Activated CD4-positive, CD25-positive, alpha-beta regulatory T cell treated with anti-CD3 and anti-CD28 coated beads, Interleukin-2, amount 50 U/mL, for 24 hours (primary cell): ENCODE measurements around the gene EN2.

Source experiments
- ATAC-seq, 2 donors: fragments of 150-1000 bp; cut with Tn5 transposase; one replicate each; pipeline ENCODE4 v1.10.0; 2021; ENCODE audit warnings: mild to moderate bottlenecking in 1 of 2, moderate library complexity in 1 of 2

Gene EN2

DNA sequence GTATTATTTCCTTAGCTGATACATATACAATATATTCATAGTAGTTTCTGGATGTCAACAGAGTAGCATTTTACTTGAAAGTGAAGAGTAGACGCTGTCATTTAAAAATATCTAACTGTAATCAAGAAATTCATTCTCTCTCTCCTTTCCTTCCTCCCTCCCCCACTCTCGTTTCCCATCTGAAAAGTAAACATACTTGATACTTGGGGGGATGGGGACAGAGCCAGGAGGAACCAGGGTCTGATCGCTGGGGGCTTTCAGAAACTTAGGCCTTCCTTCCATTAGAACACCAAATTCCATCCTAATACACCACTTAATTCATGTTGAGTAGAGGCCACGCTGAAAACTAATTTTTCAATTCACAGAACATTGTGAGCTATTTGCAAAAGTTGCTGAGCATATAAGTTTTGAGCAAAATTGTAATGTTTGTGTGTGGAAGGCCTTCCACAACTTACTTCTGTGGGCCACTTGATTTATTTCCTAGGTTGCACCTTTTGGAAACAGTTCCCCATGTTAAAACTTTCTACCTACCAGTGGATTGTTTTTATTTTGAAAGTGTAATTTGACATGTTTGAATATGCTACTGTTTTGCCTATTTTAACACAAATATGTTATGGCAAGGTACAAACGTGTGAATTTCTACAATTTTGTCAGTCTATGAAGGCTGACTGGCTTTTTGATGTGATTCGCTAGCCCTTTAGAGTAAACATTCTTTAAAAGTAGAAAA is 53.2 kb downstream of the EN2 start:
- ATAC-seq, result no peak

- no peak for ATAC-seq
Measured at GRCh38 chr7:155511702-155511996, 53.7 kb downstream of the EN2 start.

DNA sequence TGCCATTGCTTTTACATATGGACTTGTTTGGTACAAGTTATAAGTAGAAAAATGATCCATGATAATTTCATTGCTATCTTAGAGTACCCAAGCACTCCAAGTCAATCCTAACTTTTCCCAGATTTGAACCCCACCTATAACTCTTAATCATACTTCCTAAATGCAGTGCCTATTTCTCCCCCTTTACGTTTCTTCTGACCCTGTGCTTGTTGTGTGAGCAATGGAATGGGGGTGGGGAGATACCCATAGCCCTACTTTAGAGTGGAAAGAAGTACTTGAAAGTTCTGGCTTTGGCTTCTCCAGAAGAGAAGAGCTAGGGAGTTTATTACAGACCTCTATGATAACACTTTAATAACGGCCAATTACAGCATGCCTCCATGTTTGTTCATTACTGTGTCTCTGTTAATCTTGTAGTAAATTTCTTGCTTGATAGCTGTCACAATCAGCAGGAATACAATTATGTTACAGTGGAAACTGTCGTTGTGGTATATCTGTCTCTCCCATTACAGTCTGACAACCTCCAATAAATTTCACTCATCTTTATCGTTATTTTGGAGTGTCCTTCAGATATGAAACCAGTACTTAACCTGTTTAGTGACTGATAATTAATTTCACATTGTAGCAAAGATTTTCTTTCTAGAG is 54.4 kb downstream of the EN2 start:
- ATAC-seq, result no peak

DNA sequence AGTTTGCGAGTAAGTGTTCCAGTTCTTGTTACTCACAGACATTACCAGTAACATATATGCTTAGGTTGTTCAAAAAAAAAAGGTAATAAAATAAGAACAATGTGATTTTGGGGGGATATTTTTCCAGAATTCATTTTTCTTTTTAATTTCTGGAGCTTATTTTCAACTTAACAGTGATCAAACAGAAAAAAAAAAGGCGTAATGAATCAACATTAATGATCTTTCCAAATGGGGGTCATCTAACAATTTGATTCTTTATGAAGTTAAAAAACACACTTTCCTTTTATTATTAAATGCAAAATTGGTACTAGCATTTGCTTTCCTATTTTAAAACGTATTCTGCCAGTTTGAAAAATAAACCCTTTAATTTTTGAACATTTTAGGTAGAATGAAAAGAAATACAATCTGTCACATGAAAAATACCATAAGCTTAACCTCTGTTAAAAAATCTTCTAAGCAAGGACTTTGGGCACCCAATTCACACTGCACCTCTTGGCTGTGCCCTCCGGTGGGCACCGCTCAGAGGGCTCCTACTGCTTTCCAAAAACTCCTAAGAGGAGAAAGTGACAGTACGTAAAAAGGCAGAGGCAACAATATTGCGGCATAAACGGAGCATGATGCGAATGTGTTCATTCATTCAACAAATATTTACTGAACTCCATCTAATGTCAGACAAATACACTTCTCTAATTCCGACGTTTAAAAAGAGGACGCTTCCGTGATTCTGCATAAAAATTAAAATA is 55.8 kb downstream of the EN2 start:
- no peak for ATAC-seq

GRCh38 chr7:155514296-155514695 is 56.4 kb downstream of the EN2 start:
- ATAC-seq, result no peak
